Gastroesophageal sphincter (tissue), 3 donors: ENCODE measurements around the gene PRKN.

ENCODE experiments used
- EP300 ChIP-seq: sonication (generic); formaldehyde crosslinking; IDR thresholded peaks from one replicate; pipeline ENCODE4 v1.6.1; 2017; ENCODE audit warnings: antibody characterized with exemption, mild to moderate bottlenecking
- POLR2A ChIP-seq, 2 donors: fragments of 450-650 bp; IDR thresholded peaks; one replicate each; pipeline ENCODE4 v1.6.1; 2017; ENCODE audit warnings: antibody characterized with exemption in 2 of 2, mild to moderate bottlenecking in 2 of 2, moderate library complexity in 1 of 2
- POLR2AphosphoS5 ChIP-seq: sonication (generic); formaldehyde crosslinking; IDR thresholded peaks from one replicate; pipeline ENCODE4 v1.6.1; 2017; ENCODE audit warnings: antibody characterized with exemption
- TF ChIP-seq, protein P1 (sequence below), 4 experiments: fragments of 200-600 bp in 2 of 4; fragments of 450-650 bp in 2 of 4; sonication (generic) in 1 of 4; IDR thresholded peaks; one replicate each; pipeline ENCODE4 v1.5.1; 2017 to 2019; ENCODE audit warnings: antibody characterized with exemption in 4 of 4, mild to moderate bottlenecking in 2 of 4, moderate library complexity in 2 of 4

DNA sequence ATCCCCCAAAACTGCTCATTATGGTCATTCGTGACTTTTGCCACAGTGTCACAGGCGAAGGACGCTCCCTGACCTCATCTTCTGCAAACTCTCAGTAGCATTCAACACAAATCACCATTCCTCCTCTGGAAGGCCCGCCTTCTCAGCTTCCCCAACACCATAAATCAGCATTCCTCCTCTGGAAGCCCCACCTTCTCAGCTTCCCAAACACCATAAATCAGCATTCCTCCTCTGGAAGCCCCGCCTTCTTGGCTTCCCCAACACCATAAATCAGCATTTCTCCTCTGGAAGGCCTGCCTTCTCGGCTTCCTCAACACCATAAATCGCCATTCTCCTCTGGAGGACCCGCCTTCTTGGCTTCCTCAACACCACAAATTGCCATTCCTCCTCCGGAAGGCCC is 1165.7 kb downstream of the PRKN start:
- TF ChIP-seq, protein P1, sequence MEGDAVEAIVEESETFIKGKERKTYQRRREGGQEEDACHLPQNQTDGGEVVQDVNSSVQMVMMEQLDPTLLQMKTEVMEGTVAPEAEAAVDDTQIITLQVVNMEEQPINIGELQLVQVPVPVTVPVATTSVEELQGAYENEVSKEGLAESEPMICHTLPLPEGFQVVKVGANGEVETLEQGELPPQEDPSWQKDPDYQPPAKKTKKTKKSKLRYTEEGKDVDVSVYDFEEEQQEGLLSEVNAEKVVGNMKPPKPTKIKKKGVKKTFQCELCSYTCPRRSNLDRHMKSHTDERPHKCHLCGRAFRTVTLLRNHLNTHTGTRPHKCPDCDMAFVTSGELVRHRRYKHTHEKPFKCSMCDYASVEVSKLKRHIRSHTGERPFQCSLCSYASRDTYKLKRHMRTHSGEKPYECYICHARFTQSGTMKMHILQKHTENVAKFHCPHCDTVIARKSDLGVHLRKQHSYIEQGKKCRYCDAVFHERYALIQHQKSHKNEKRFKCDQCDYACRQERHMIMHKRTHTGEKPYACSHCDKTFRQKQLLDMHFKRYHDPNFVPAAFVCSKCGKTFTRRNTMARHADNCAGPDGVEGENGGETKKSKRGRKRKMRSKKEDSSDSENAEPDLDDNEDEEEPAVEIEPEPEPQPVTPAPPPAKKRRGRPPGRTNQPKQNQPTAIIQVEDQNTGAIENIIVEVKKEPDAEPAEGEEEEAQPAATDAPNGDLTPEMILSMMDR (IDR thresholded peaks at IDR 0.05): no peak
- no peak for TF ChIP-seq POLR2A (IDR thresholded peaks at IDR 0.05)
- TF ChIP-seq POLR2AphosphoS5: no peak
- no peak for TF ChIP-seq EP300
